A673 (cell line): ENCODE data around the gene PAX7.

Experiments
- CTCF ChIP-seq: fragments of 300-800, 200-600 bp; sonication (generic); conservative IDR thresholded peaks from 2 replicates; pipeline ENCODE4 v1.5.1; 2017; ENCODE audit warnings: low read depth, mild to moderate bottlenecking, antibody characterized with exemption, low read length, moderate library complexity, mixed read lengths
- EZH2 ChIP-seq: fragments of 200-600 bp; sonication (generic); IDR thresholded peaks from 2 replicates; pipeline ENCODE4 v1.6.1; 2017; ENCODE audit warnings: borderline replicate concordance, low read depth, mild to moderate bottlenecking, mixed read lengths, antibody characterized with exemption, low read length; ENCODE audit not compliant: poor library complexity, severe bottlenecking

GRCh38 chr1:18776777-18777176 is 146.1 kb downstream of the PAX7 start:
- TF ChIP-seq CTCF (no peak), EZH2 (no peak)
